ENCODE results near the gene NEGR1.

NEGR1 gene

GRCh38 chr1:71762514-71763255 lies 519.7 kb downstream of the NEGR1 start:
- H2AFZ ChIP-seq (ENCODE audit: low read depth) = no peak overlapping the region
- H3K36me3 ChIP-seq (ENCODE audit: insufficient read depth) = no peaks in the 10 kb centered on the region
- H3K27ac ChIP-seq = no peak overlapping the region
- H3K27me3 ChIP-seq (ENCODE audit: insufficient read depth, low read depth) = no peaks in the 10 kb centered on the region; the same call in 1 of the 2 replicates
- H3K9ac ChIP-seq = no peak overlapping the region
- H3K4me2 ChIP-seq = no peak overlapping the region
- TF ChIP-seq, protein P1, sequence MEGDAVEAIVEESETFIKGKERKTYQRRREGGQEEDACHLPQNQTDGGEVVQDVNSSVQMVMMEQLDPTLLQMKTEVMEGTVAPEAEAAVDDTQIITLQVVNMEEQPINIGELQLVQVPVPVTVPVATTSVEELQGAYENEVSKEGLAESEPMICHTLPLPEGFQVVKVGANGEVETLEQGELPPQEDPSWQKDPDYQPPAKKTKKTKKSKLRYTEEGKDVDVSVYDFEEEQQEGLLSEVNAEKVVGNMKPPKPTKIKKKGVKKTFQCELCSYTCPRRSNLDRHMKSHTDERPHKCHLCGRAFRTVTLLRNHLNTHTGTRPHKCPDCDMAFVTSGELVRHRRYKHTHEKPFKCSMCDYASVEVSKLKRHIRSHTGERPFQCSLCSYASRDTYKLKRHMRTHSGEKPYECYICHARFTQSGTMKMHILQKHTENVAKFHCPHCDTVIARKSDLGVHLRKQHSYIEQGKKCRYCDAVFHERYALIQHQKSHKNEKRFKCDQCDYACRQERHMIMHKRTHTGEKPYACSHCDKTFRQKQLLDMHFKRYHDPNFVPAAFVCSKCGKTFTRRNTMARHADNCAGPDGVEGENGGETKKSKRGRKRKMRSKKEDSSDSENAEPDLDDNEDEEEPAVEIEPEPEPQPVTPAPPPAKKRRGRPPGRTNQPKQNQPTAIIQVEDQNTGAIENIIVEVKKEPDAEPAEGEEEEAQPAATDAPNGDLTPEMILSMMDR (conservative IDR thresholded peaks at IDR 0.05; ENCODE audit: low read depth, low read length) = no peak
- no peaks in the 10 kb centered on the region for H3K4me1 ChIP-seq (ENCODE audit: low read depth, poor library complexity, severe bottlenecking)
- H3K4me3 ChIP-seq (IDR thresholded peaks at IDR 0.05; ENCODE audit: insufficient read depth, low read depth, low read length) = no peak overlapping the region
- H3K79me2 ChIP-seq (ENCODE audit: insufficient read depth, low read depth) = no peaks in the 10 kb centered on the region
- no peaks in the 10 kb centered on the region for H4K20me1 ChIP-seq (ENCODE audit: insufficient read depth)

GRCh38 chr1:71755441-71755840 lies 526.9 kb downstream of the NEGR1 start:
- TF ChIP-seq, protein P1 (conservative IDR thresholded peaks at IDR 0.05; ENCODE audit: low read depth, low read length) = no peak
- H4K20me1 ChIP-seq (ENCODE audit: insufficient read depth) = no peaks in the 10 kb centered on the region
- no peaks in the 10 kb centered on the region for H3K4me1 ChIP-seq (ENCODE audit: low read depth, poor library complexity, severe bottlenecking)
- H3K9ac ChIP-seq = no peak overlapping the region
- H3K27ac ChIP-seq = no peak overlapping the region
- no peak overlapping the region for H3K4me2 ChIP-seq
- H3K27me3 ChIP-seq (ENCODE audit: insufficient read depth, low read depth) = no peaks in the 10 kb centered on the region
- H3K79me2 ChIP-seq (ENCODE audit: insufficient read depth, low read depth) = no peaks in the 10 kb centered on the region
- H2AFZ ChIP-seq (ENCODE audit: low read depth) = no peak overlapping the region
- H3K36me3 ChIP-seq (ENCODE audit: insufficient read depth) = no peaks in the 10 kb centered on the region
- H3K4me3 ChIP-seq (IDR thresholded peaks at IDR 0.05; ENCODE audit: insufficient read depth, low read depth, low read length) = no peak overlapping the region

DNA sequence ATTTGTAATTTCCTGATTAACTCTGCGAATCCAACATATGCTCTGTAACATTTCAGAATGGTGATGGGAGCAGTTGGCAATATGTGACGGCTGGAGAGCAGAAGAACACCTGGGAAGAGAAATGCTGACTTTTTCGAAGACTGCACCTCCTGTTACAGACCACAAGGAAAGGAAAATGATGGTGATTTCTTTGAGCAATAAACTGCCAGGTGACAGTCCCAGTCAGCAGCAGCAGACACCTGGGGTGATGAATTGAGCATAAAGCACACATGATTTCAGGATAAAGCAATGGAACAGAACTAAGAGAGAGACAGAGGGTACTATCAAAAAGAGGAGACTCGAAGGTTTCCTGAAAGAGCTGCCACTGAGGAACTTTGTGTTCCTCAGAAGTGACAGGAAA lies 528.6 kb downstream of the NEGR1 start:
- Histone ChIP-seq H3K9ac (no peak overlapping the region), H3K4me3 (IDR thresholded peaks at IDR 0.05; ENCODE audit: insufficient read depth, low read depth, low read length) (no peak overlapping the region), H3K4me2 (no peak overlapping the region), H3K27me3 (ENCODE audit: insufficient read depth, low read depth) (no peaks in the 10 kb centered on the region), H3K36me3 (ENCODE audit: insufficient read depth) (no peaks in the 10 kb centered on the region), H4K20me1 (ENCODE audit: insufficient read depth) (no peaks in the 10 kb centered on the region), H2AFZ (ENCODE audit: low read depth) (no peak overlapping the region), H3K27ac (no peak overlapping the region), H3K79me2 (ENCODE audit: insufficient read depth, low read depth) (no peaks in the 10 kb centered on the region), H3K4me1 (ENCODE audit: low read depth, poor library complexity, severe bottlenecking) (no peaks in the 10 kb centered on the region)
- TF ChIP-seq, protein P1 (conservative IDR thresholded peaks at IDR 0.05; ENCODE audit: low read depth, low read length) = no peak

DNA sequence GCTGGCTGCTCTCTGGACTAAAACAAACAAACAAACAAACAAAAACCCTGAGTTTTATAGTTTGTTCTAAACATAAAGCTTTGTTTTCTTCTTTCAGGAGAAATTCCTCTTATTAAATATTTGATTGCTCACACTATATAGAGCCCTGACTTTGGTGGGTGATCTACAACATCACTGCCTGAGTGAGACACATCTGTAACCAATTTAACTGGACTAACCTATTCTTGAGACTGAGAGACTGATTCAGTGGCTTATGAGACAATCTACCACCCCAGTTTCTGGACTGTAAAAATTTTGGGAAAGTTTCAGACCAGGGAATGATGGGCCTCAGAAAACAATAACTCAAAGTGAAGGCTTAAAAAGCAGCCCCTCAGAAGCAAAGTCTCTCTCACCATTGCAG lies 537.0 kb downstream of the NEGR1 start:
- H3K79me2 ChIP-seq (ENCODE audit: insufficient read depth, low read depth) = no peaks in the 10 kb centered on the region
- H3K4me3 ChIP-seq (IDR thresholded peaks at IDR 0.05; ENCODE audit: insufficient read depth, low read depth, low read length) = no peak overlapping the region
- no peak overlapping the region for H3K9ac ChIP-seq
- no peak overlapping the region for H3K27ac ChIP-seq
- H2AFZ ChIP-seq (ENCODE audit: low read depth) = no peak overlapping the region
- no peaks in the 10 kb centered on the region for H3K27me3 ChIP-seq (ENCODE audit: insufficient read depth, low read depth)
- H3K4me2 ChIP-seq = no peak overlapping the region
- H3K36me3 ChIP-seq (ENCODE audit: insufficient read depth) = no peaks in the 10 kb centered on the region
- no peaks in the 10 kb centered on the region for H4K20me1 ChIP-seq (ENCODE audit: insufficient read depth)
- H3K4me1 ChIP-seq (ENCODE audit: low read depth, poor library complexity, severe bottlenecking) = no peaks in the 10 kb centered on the region
- TF ChIP-seq, protein P1 (conservative IDR thresholded peaks at IDR 0.05; ENCODE audit: low read depth, low read length) = no peak

Measured in KMS-11 (cell line).